ENCODE data around the gene CHIC2.

DNA sequence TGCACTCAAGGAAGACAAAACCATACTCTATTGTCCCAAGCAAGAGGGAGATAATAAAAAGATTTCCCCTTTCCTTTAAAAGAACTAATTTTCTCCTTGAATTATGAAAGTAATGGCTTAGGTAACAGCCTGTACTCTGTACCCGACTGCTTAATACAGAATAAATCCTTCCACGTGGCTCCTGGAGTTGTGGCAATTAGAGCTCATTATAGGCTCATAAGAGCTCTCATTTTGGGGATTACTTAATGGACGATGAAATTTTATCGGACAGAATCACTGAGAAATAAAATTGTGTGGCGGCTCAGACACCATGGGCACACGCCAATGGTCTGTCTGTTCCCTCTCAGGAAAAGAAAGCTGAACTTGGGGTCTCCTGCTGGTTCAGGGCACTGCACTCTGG lies 32.7 kb upstream of the CHIC2 start:
- no peak for TF ChIP-seq CTCF (conservative IDR thresholded peaks at IDR 0.05; ENCODE audit: low read depth, low read length)
- no peak for TF ChIP-seq EZH2phosphoT487 (IDR thresholded peaks at IDR 0.05; ENCODE audit: borderline replicate concordance, low read length)

Measured in PC-3 (cell line).